ENCODE results near the gene TMC1.
"Not testable (repeated sequence)": the region's sequence is repeated elsewhere in the genome, so short reads cannot be mapped to it uniquely, and the experiment has no call there.

The TMC1 gene

GRCh38 chr9:72521416-72521815 is at the start of gene TMC1:
Gene TMC1 (plus strand): TSS chr9:72521608. CDS start chr9:72648649, 127,041 bp downstream.
- not testable (repeated sequence) for DNase-seq

- no peak for DNase-seq
These were observed 47.7 kb upstream of the TMC1 start for GRCh38 chr9:72473474-72474261.

GRCh38 chr9:72474676-72475075 is 46.7 kb upstream of the TMC1 start:
- DNase-seq: no peak

GRCh38 chr9:72476100-72476499 is 45.3 kb upstream of the TMC1 start:
- DNase-seq: no peak

GRCh38 chr9:72476617-72477437 is 44.6 kb upstream of the TMC1 start:
- peak; percentile 18 for DNase-seq

GRCh38 chr9:72477930-72478518 is 43.4 kb upstream of the TMC1 start:
- no peak for DNase-seq

GRCh38 chr9:72478966-72479365 is 42.4 kb upstream of the TMC1 start:
- no peak for DNase-seq

GRCh38 chr9:72480261-72480660 is 41.1 kb upstream of the TMC1 start:
- DNase-seq: not testable (repeated sequence)

- no peak for DNase-seq
These were observed 40.5 kb upstream of the TMC1 start for GRCh38 chr9:72480921-72481320.

- DNase-seq: no peak
These were observed 35.4 kb upstream of the TMC1 start for GRCh38 chr9:72485821-72486593.

- DNase-seq: no peak
These were observed 34.8 kb upstream of the TMC1 start for GRCh38 chr9:72486594-72486955.

GRCh38 chr9:72487665-72488064 is 33.7 kb upstream of the TMC1 start:
- not testable (repeated sequence) for DNase-seq

- DNase-seq: no peak
These were observed 31.4 kb upstream of the TMC1 start for GRCh38 chr9:72489986-72490385.

GRCh38 chr9:72491242-72491641 is 30.2 kb upstream of the TMC1 start:
- no peak for DNase-seq

GRCh38 chr9:72494051-72494450 is 27.4 kb upstream of the TMC1 start:
- no peak for DNase-seq

- no peak for DNase-seq
These were observed 23.9 kb upstream of the TMC1 start for GRCh38 chr9:72497447-72498046.

GRCh38 chr9:72506615-72507014 is 14.8 kb upstream of the TMC1 start:
- DNase-seq: no peak

GRCh38 chr9:72509053-72509452 is 12.4 kb upstream of the TMC1 start:
- no peak for DNase-seq

- no peak for DNase-seq
These were observed 11.8 kb upstream of the TMC1 start for GRCh38 chr9:72509635-72510034.

- not testable (repeated sequence) for DNase-seq
These were observed 397 bp upstream of the TMC1 start for GRCh38 chr9:72521011-72521410.

GRCh38 chr9:72524820-72525540 is 3.6 kb downstream of the TMC1 start:
- peak; percentile 5 for DNase-seq

All from stimulated activated CD4-positive, alpha-beta T cell treated with anti-CD3 and anti-CD28 coated beads, Interleukin-12 subunit alpha, Interleukin-12 subunit beta, amount 100 ng/mL, for 4 hours (primary cell).